NCI-H2081 (cell line): ENCODE measurements around the gene MEGF10.
"Not testable (repeated sequence)": the region's sequence is repeated elsewhere in the genome, so short reads cannot be mapped to it uniquely, and the experiment has no call there.

Experiments used
- DNase-seq, 2 experiments: peaks; one replicate each; lab custom pipeline; 2025; lab: John Stamatoyannopoulos, UW

Gene MEGF10

GRCh38 chr5:127290019-127290945, at the start of gene MEGF10:
TSS of gene MEGF10 (plus strand) at chr5:127290796. CDS start at chr5:127331309, 40,513 bp downstream.
- DNase-seq = no peak

DNA sequence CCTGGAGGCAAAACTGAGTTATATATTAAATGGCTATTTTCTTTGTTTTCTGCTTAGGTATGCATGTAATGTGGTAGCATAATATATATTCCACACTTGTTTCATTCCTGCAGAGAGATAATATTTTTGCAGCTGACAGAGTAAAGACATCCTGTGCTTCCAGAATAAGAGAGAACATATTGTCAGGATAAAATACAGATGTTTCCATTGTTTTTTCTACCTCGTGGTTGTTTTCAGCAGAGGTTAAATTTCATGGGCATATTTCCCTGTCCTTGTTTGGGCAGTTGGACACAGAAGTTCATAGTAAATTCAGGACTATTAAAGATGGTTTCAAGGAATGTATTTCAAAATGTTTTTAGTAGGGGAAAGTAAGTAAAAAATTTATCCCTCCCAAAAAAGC, 47.6 kb upstream of the MEGF10 start:
- DNase-seq = no peak

- DNase-seq = no peak
Measured at GRCh38 chr5:127254729-127255284, 35.8 kb upstream of the MEGF10 start.

DNA sequence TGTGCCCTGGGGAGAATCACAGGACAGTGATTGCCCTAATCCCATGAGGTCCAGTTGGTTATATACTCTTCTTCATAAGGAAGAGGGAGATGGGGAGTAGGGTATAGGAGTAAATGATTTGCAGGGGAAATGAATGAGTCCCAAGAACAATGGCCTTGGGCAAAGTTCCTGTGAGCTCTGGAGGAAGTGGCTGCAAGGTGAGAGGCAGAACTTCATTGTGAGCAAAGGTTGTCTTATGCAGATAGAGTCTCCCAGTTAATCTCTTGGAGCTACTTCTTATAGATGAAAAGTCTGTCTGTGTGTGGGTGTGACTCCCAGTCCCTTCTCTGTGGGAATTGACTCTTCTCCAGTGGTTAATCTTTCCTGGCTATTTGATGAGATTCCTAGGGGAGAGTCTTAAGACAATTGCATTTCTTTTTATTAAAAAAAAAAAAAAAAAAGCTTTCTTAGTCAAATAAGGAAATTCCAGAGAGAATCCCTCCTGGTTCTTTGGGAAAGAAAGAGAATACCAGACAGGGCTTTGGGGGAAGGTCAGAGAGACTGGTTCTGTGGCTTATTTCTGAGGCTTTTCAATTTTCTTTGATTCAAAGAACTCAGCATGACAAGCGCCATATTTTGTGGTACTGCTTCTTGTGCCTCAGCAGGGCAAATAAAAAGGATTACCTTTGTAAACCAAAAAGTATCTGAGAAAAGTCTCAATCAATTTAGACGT, 33.6 kb upstream of the MEGF10 start:
- DNase-seq = no peak

DNA sequence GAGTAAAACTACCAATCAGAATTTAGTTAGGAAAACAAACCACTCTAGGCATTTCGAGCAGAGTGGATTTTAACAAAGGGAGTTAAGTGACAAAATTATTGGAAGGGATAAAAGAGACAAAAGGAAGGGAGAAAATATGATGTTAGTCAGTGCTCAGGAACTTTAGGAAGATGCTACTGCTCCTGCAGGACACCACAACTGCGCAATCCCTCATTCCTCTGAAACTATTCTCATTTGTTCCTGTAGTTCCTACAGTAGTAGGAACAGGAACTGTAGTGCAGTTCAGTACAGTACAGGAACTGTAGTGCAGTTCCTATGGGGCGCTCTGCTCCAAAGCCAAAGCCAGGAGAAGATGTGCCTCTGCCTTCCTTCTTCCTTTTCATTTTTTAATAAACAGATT, 29.9 kb upstream of the MEGF10 start:
- DNase-seq = no peak

GRCh38 chr5:127265473-127265872, 25.1 kb upstream of the MEGF10 start:
- DNase-seq = not testable (repeated sequence)

DNA sequence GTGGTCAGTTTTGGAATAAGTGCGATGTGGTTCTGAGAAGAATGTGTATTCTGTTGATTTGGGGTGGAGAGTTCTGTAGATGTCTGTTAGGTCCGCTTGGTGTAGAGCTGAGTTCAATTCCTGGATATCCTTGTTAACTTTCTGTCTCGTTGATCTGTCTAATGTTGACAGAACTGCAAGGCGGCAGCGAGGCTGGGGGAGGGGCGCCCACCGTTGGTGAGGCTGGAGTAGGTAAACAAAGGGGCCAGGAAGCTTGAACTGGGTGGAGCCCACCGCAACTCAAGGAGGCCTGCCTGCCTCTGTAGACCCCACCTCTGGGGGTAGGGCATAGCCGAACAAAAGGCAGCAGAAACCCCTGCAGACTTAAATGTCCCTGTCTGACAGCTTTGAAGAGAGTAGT, 22.3 kb upstream of the MEGF10 start:
- not testable (repeated sequence) for DNase-seq

DNA sequence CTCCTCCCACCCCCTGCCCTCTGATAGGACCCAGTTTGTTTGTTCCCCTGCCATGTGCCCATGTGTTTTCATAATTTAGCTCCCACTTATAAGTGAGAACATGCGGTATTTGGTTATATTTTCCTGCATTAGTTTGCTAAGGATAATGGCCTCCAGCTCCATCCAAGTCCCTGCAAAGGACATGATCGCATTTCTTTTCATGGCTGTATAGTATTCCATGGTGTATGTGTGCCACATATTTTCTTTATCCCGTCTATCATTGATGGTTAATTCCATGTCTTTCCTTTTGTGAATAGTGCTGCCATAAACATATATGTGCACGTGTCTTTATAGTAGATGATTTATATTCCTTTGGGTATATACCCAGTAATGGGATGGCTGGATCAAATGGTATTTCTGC, 19.9 kb upstream of the MEGF10 start:
- not testable (repeated sequence) for DNase-seq

- DNase-seq = no peak
Measured at GRCh38 chr5:127275641-127276193, 14.9 kb upstream of the MEGF10 start.

DNA sequence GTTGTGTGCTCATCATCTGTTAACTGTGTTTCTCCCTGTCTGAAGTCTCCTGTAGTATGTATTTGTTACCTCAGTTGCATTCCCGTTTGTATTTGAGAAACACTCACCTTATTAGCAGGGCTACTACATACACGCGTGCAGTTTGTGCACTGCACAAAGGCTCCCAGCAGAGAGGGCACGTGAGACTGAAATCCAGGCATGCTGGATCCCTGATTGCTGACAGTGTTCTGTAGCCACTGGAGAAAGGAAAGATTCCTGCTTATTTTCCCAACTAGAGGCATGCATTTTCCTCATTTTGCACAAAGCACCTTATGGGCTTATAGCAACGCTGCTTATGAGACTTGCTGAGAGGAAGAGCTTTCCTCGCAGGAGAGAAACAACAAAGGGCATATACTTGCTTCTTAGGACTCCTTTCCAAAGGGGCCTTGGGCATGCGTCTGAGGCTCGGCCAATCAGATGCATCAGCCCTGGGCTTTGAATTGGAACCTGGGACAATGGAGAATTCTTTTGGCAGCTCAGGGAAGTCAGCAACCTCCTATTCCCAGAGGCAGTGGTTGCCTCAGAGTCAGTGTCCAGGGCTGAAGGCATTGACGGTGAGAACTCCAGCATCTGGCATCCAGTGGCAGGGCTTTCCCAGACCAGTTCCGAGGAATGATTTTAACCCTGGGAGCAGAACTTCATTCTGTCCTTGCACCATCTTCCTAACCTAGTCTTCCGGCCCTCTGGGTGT, 9.9 kb upstream of the MEGF10 start:
- peak in 1 of 2 experiments; percentile 1 for DNase-seq

DNA sequence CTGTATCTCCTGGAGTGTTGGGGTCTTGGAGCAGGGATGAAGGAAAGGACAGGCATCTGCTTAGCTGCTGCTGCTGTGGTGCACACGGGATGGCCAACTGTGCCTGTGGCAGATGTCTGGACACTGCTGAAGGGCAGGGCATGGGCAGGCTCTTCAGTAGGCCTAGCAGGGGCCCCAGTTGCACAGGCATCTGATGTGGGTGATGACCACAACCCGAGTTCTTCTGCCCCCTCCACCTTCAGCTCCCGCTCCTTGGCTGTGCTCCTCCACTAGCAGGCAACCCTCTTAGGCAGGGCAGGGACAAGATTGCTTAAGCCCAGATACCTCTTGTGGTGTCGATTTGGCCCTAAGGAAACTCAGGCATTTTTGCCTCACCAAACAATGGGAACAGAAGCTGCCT, 9.0 kb upstream of the MEGF10 start:
- DNase-seq = no peak

GRCh38 chr5:127288676-127289075, 1.9 kb upstream of the MEGF10 start:
- DNase-seq = no peak

- no peak for DNase-seq
Measured at GRCh38 chr5:127290946-127291693, 524 bp downstream of the MEGF10 start.

- DNase-seq = no peak
Measured at GRCh38 chr5:127292030-127292735, 1.6 kb downstream of the MEGF10 start.

DNA sequence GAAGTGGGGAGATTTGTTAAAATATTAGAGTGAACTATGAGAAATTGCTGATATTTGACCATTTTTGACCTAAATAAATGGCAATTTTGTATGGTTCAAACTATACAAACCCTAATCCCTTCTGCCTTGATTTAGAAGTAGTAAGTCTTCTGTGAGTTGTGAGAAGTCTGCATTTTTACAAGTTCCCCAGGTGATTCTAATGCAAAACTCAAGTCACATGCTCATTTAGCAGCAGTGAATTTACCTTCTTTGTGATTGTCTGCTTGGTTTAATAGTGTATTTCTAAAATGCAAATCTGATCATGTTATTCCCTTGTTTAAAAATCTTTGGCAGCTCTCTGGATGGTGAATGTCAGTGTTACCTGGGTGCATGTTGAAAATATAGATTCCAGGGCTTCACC, 2.8 kb downstream of the MEGF10 start:
- DNase-seq = no peak

DNA sequence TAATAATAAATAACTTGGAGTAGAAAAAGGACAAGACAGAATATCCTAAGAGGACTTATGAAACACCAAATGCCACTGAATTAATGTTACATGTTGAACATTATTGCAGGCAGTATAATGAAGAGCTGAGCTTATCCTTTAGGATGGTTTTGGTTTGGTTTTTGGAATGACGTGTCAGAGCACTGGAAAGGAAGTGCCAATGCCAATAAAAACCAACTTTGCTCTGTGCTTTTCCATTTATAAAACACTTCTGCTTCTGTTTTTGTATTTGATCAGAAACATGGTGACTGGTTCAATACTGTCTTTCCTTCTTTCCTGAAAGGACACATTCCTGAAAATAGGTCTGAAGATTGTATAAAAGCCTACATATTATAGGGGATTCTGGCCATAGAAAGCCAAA, 4.2 kb downstream of the MEGF10 start:
- no peak for DNase-seq

GRCh38 chr5:127295454-127295853, 4.9 kb downstream of the MEGF10 start:
- DNase-seq = no peak

GRCh38 chr5:127296321-127296720, 5.7 kb downstream of the MEGF10 start:
- no peak for DNase-seq

- not testable (repeated sequence) for DNase-seq
Measured at GRCh38 chr5:127296894-127297293, 6.3 kb downstream of the MEGF10 start.

GRCh38 chr5:127297348-127298035, 6.9 kb downstream of the MEGF10 start:
- no peak for DNase-seq
